ENCODE data around the gene MAPK6. TPM values are rescaled to one million over a fixed set of nuclear protein-coding genes. Genes with fewer than 3 reads are reported as not detected.
A peak's percentile ranks its signal among the peaks of the same experiment; 100 is the strongest.

MAPK6 gene
- total and polyA plus RNA-seq, 4 donors, result 5.6 to 27.1 (median 16.9) TPM

DNA sequence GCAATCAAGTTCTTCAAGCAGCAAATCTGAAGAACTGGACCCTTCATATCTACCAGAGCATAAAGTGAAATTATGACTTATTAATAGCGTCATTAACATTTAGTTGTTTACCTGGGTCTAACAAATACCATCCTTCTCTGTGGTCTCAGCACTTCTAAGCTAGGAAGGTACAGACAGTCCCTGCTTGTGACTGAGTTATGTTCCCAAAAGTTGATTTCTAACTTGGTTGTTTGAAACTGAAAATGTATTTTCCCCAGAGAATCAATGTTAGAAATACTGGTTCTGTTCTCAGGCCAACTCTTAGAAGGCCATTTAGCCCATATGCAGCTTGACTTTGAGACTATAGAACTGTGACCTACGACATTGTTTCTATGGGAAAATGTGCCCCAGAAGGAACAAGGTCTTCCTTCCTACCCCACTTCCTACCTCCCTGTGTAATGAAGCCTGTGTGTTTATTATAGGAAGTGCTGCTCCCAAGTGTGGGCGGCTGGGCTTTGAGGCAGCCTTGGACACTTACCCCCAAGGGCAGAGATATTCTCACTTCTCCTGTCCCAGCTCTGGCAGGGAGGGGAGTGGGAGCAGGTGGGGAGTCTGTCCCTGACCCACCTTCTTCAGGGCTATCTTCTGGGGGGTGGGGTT lies 12.2 kb upstream of the MAPK6 start:
- no peaks in the 10 kb centered on the region for H3K27me3 ChIP-seq (ENCODE audit: control insufficient read depth in 1 of 2, insufficient read depth in 2 of 2, low read length in 1 of 2)
- ATAC-seq (ENCODE audit: low FRiP score), result no peak
- H3K4me3 ChIP-seq (ENCODE audit: low read length in 2 of 2), result no peak overlapping the region
- intact Hi-C loops (cut with DNase I), result no loop called here
- no peaks in the 10 kb centered on the region for H3K36me3 ChIP-seq (ENCODE audit: control insufficient read depth in 1 of 2, insufficient read depth in 2 of 2, low read length in 1 of 2)
- WGBS, 2 donors, result 82 to 87% methylated on average over 3 of the region's 3 CpGs
- no peak overlapping the region for H3K27ac ChIP-seq (ENCODE audit: low read depth in 1 of 2, low read length in 2 of 2)
- no peaks in the 10 kb centered on the region for H3K4me1 ChIP-seq (ENCODE audit: control insufficient read depth in 1 of 2, insufficient read depth in 2 of 2, low read length in 2 of 2)
- DNase-seq, result peak in 1 of 2 donors; percentile 55
- H3K9me3 ChIP-seq (ENCODE audit: control insufficient read depth, low read length), result no peaks in the 10 kb centered on the region

DNA sequence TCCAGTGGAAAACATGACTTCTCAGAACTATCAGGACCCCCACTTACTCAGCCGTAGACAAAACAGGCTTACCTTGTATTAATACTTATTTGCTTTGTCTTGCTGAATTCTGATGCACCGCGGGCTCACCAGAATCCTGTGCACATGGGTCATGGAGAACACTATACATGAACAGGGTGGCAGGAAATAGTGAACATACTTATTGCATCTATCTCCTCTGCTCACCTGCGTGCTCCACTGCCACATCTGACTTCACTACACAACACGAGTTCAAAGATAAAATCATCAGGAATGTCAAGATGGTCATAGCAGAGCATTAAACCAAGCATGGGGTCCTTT lies 10.7 kb upstream of the MAPK6 start:
- Histone ChIP-seq H3K4me3 (ENCODE audit: low read length in 2 of 2) (no peak overlapping the region), H3K27ac (ENCODE audit: low read depth in 1 of 2, low read length in 2 of 2) (no peak overlapping the region), H3K27me3 (ENCODE audit: control insufficient read depth in 1 of 2, insufficient read depth in 2 of 2, low read length in 1 of 2) (no peaks in the 10 kb centered on the region), H3K9me3 (ENCODE audit: control insufficient read depth, low read length) (no peaks in the 10 kb centered on the region), H3K4me1 (ENCODE audit: control insufficient read depth in 1 of 2, insufficient read depth in 2 of 2, low read length in 2 of 2) (no peaks in the 10 kb centered on the region), H3K36me3 (ENCODE audit: control insufficient read depth in 1 of 2, insufficient read depth in 2 of 2, low read length in 1 of 2) (no peaks in the 10 kb centered on the region)
- no peak for DNase-seq
- 92 to 95% methylated on average over 5 of the region's 5 CpGs for WGBS, 2 donors
- intact Hi-C loops (cut with DNase I), result no loop called here
- no peak for ATAC-seq (ENCODE audit: low FRiP score)

GRCh38 chr15:52008698-52009434 lies 10.2 kb upstream of the MAPK6 start:
- Histone ChIP-seq H3K36me3 (ENCODE audit: control insufficient read depth in 1 of 2, insufficient read depth in 2 of 2, low read length in 1 of 2) (no peaks in the 10 kb centered on the region), H3K4me1 (ENCODE audit: control insufficient read depth in 1 of 2, insufficient read depth in 2 of 2, low read length in 2 of 2) (no peaks in the 10 kb centered on the region), H3K27me3 (ENCODE audit: control insufficient read depth in 1 of 2, insufficient read depth in 2 of 2, low read length in 1 of 2) (no peaks in the 10 kb centered on the region), H3K4me3 (ENCODE audit: low read length in 2 of 2) (no peak overlapping the region), H3K9me3 (ENCODE audit: control insufficient read depth, low read length) (no peaks in the 10 kb centered on the region), H3K27ac (ENCODE audit: low read depth in 1 of 2, low read length in 2 of 2) (no peak overlapping the region)
- ATAC-seq (ENCODE audit: low FRiP score) (no peak), DNase-seq (no peak)
- intact Hi-C loops (cut with DNase I), result no loop called here
- WGBS, 2 donors, result 76 to 81% methylated on average over 2 of the region's 2 CpGs

DNA sequence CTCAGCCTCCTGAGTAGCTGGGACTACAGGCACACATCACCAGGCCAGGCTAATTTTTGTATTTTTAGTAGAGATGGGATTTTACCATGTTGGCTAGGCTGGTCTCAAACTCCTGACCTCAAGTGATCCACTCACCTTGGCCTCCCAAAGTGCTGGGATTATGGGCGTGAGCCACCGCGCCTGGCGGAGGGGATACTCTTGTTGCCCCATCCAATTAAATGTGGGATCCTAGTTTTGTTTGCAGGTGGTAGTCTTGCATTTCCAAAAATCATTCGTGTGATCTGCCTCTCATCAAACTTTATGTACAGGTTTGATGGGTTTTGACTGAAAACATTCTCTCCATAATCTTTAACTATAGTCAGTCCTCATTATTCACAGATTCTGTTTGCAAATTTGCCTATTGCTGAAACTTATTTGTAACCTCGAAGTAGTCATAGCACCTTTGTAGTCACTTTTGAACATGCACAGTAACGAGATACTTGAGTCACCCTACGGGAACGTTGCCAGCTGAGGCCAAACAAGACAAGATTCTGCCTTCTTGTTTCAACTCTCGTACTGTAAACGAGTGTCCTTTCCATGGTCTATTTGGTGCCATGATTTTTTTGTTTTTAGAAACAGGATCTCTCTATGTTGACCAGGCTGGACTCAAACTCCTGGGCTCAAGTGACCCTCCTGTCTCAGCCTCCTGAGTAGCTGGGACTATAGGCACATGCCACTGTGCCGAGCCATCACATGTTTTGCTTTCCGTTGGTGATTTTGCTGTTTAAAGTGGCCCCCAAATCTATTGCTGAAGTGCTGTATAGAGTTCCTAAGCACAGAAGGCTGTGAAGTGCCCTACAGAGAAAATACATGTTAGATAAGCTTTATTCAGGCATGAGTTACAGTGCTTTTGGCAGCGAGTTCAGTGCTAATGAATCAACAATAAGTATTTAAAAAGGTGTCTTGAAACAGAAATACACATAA lies 8.1 kb upstream of the MAPK6 start:
- H3K27ac ChIP-seq (ENCODE audit: low read depth in 1 of 2, low read length in 2 of 2), result no peak overlapping the region
- WGBS, 2 donors, result 87 to 89% methylated on average over 14 of the region's 14 CpGs
- no peaks in the 10 kb centered on the region for H3K9me3 ChIP-seq (ENCODE audit: control insufficient read depth, low read length)
- DNase-seq, result peak in 1 of 2 donors; percentile 49
- intact Hi-C loops (cut with DNase I), result no loop called here
- no peak for ATAC-seq (ENCODE audit: low FRiP score)
- H3K4me1 ChIP-seq (ENCODE audit: control insufficient read depth in 1 of 2, insufficient read depth in 2 of 2, low read length in 2 of 2), result no peaks in the 10 kb centered on the region
- no peak overlapping the region for H3K4me3 ChIP-seq (ENCODE audit: low read length in 2 of 2)
- H3K27me3 ChIP-seq (ENCODE audit: control insufficient read depth in 1 of 2, insufficient read depth in 2 of 2, low read length in 1 of 2), result no peaks in the 10 kb centered on the region
- H3K36me3 ChIP-seq (ENCODE audit: control insufficient read depth in 1 of 2, insufficient read depth in 2 of 2, low read length in 1 of 2), result no peaks in the 10 kb centered on the region

DNA sequence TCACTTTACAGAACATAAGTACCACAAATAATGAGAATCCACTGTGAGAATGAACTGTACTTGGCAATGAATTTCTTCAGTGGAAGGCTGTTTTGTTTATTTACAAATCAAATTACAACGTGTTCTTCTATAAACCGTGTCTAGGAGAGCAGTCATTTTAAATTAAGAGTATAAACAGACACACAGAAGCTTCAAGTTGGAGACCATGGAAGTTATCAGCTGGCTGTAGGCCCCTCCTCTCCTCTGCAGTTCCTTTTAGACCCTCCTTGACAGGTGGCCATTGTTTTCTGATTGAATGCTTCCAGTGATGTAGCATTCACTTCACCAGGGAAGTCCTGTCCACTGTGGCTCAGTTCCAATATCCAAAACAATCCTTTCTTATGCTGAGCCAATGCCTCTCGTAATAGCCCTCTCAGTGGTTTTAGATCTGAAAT lies 7.3 kb upstream of the MAPK6 start:
- no peak overlapping the region for H3K4me3 ChIP-seq (ENCODE audit: low read length in 2 of 2)
- ATAC-seq (ENCODE audit: low FRiP score), result no peak
- intact Hi-C loops (cut with DNase I), result no loop called here

GRCh38 chr15:52012210-52012609 lies 6.8 kb upstream of the MAPK6 start:
- Histone ChIP-seq H3K4me1 (ENCODE audit: control insufficient read depth in 1 of 2, insufficient read depth in 2 of 2, low read length in 2 of 2) (no peaks in the 10 kb centered on the region), H3K36me3 (ENCODE audit: control insufficient read depth in 1 of 2, insufficient read depth in 2 of 2, low read length in 1 of 2) (no peaks in the 10 kb centered on the region), H3K27me3 (ENCODE audit: control insufficient read depth in 1 of 2, insufficient read depth in 2 of 2, low read length in 1 of 2) (no peaks in the 10 kb centered on the region), H3K4me3 (ENCODE audit: low read length in 2 of 2) (no peak overlapping the region), H3K27ac (ENCODE audit: low read depth in 1 of 2, low read length in 2 of 2) (no peak overlapping the region), H3K9me3 (ENCODE audit: control insufficient read depth, low read length) (no peaks in the 10 kb centered on the region)
- intact Hi-C loops (cut with DNase I), result no loop called here
- ATAC-seq (ENCODE audit: low FRiP score) (no peak), DNase-seq (no peak)
- 59 to 69% methylated on average over 2 of the region's 2 CpGs for WGBS, 2 donors

More for the DNA sequence above, 7.3 kb upstream of the MAPK6 start:
- H3K36me3 ChIP-seq (ENCODE audit: control insufficient read depth in 1 of 2, insufficient read depth in 2 of 2, low read length in 1 of 2), result no peaks in the 10 kb centered on the region
- H3K9me3 ChIP-seq (ENCODE audit: control insufficient read depth, low read length), result no peaks in the 10 kb centered on the region
- no peak for DNase-seq
- no peaks in the 10 kb centered on the region for H3K27me3 ChIP-seq (ENCODE audit: control insufficient read depth in 1 of 2, insufficient read depth in 2 of 2, low read length in 1 of 2)
- H3K4me1 ChIP-seq (ENCODE audit: control insufficient read depth in 1 of 2, insufficient read depth in 2 of 2, low read length in 2 of 2), result no peaks in the 10 kb centered on the region
- WGBS, 2 donors, result 45 to 52% methylated on average over 3 of the region's 3 CpGs
- no peak overlapping the region for H3K27ac ChIP-seq (ENCODE audit: low read depth in 1 of 2, low read length in 2 of 2)

GRCh38 chr15:52013151-52013791 lies 5.7 kb upstream of the MAPK6 start:
- Histone ChIP-seq H3K9me3 (ENCODE audit: control insufficient read depth, low read length) (no peaks in the 10 kb centered on the region), H3K27ac (ENCODE audit: low read depth in 1 of 2, low read length in 2 of 2) (no peak overlapping the region), H3K4me3 (ENCODE audit: low read length in 2 of 2) (no peak overlapping the region), H3K4me1 (ENCODE audit: control insufficient read depth in 1 of 2, insufficient read depth in 2 of 2, low read length in 2 of 2) (no peaks in the 10 kb centered on the region), H3K36me3 (ENCODE audit: control insufficient read depth in 1 of 2, insufficient read depth in 2 of 2, low read length in 1 of 2) (no peaks in the 10 kb centered on the region), H3K27me3 (ENCODE audit: control insufficient read depth in 1 of 2, insufficient read depth in 2 of 2, low read length in 1 of 2) (no peaks in the 10 kb centered on the region)
- 94 to 95% methylated on average over 3 of the region's 3 CpGs for WGBS, 2 donors
- no peak for ATAC-seq (ENCODE audit: low FRiP score)
- DNase-seq, result no peak
- intact Hi-C loops (cut with DNase I), result no loop called here

- Histone ChIP-seq H3K27me3 (ENCODE audit: control insufficient read depth in 1 of 2, insufficient read depth in 2 of 2, low read length in 1 of 2) (no peaks in the 10 kb centered on the region), H3K9me3 (ENCODE audit: control insufficient read depth, low read length) (no peaks in the 10 kb centered on the region), H3K4me1 (ENCODE audit: control insufficient read depth in 1 of 2, insufficient read depth in 2 of 2, low read length in 2 of 2) (no peaks in the 10 kb centered on the region), H3K27ac (ENCODE audit: low read depth in 1 of 2, low read length in 2 of 2) (no peak overlapping the region), H3K4me3 (ENCODE audit: low read length in 2 of 2) (no peak overlapping the region), H3K36me3 (ENCODE audit: control insufficient read depth in 1 of 2, insufficient read depth in 2 of 2, low read length in 1 of 2) (no peaks in the 10 kb centered on the region)
- DNase-seq (no peak), ATAC-seq (ENCODE audit: low FRiP score) (no peak)
- WGBS, 2 donors, result 100% methylated on average over 1 of the region's 1 CpG
- intact Hi-C loops (cut with DNase I), result no loop called here
Observed at GRCh38 chr15:52014616-52015015, 4.4 kb upstream of the MAPK6 start.

Measured in aorta (tissue), 5 donors.